ENCODE measurements around the gene HMGA1. TPM values are rescaled to one million over a fixed set of nuclear protein-coding genes. Genes with fewer than 3 reads are reported as not detected.

Gene HMGA1
- total and polyA plus RNA-seq, 2 of the 13 experiments (the other 11 are each of a cell fraction or from before 2014, with no cell fraction given) = 117 to 145 TPM

DNA sequence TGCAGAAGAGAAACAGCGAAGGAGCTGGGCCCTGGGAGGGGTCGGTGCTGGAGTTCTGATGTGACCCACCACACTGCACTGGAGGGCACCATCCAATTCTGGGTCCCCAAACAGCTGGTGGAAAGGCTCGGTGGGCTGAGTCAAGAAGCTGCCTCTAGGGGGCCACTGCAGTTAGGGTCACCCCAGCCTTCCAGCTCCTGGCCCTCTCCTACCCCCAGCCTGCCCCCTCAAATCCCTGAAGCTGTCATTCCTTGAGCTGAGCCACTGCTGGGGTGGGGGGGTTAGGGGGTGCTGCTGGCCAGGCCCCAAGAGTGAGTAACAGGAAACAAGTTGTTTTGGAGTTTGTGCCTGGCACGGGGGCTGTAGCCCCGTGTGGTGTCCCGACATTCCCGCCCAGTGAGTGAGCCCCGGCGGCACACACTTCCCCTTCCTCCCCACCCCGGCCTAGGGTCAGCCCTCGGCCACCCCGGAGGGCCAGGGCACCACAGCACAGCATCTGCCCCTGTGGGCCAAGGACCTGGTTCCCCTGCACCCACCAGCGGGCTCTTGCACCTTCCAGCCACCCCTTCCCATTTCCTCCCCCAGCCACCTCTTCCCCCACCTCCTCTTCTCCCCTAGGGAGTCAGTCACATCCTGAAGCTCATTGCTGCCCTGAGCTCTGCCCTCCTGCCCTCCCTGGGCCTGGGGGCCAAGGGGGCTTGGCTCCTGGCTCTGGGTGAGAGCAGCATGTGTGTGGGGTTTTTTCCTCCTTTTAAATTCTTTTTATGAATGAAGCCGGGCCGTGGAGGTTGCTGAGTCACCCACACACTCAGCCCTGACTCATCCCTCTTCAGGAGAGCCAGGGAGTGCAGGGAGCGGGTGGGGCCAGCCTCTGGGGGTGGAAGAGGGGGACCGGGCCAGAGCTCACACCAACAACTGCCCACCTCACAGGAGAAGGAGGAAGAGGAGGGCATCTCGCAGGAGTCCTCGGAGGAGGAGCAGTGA lies 7.5 kb downstream of the HMGA1 start (continued):
- TF ChIP-seq, protein P1, sequence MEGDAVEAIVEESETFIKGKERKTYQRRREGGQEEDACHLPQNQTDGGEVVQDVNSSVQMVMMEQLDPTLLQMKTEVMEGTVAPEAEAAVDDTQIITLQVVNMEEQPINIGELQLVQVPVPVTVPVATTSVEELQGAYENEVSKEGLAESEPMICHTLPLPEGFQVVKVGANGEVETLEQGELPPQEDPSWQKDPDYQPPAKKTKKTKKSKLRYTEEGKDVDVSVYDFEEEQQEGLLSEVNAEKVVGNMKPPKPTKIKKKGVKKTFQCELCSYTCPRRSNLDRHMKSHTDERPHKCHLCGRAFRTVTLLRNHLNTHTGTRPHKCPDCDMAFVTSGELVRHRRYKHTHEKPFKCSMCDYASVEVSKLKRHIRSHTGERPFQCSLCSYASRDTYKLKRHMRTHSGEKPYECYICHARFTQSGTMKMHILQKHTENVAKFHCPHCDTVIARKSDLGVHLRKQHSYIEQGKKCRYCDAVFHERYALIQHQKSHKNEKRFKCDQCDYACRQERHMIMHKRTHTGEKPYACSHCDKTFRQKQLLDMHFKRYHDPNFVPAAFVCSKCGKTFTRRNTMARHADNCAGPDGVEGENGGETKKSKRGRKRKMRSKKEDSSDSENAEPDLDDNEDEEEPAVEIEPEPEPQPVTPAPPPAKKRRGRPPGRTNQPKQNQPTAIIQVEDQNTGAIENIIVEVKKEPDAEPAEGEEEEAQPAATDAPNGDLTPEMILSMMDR (CRISPR knock-in tag; IDR thresholded peaks at IDR 0.05) = peak; percentile 39
- no peak for TF ChIP-seq CEBPB (IDR thresholded peaks at IDR 0.05; ENCODE audit: borderline replicate concordance, low read depth, low read length)
- peak; percentile 93 for TF ChIP-seq HNRNPK (IDR thresholded peaks at IDR 0.05; ENCODE audit: low read depth, low read length, poor library complexity, severe bottlenecking)
- TF ChIP-seq MAFF (IDR thresholded peaks at IDR 0.05; ENCODE audit: low read depth, low read length) = peak; percentile 44; the same call in 1 of the 2 replicates
- peak; percentile 92 for TF ChIP-seq FOSL2 (CRISPR knock-in tag; IDR thresholded peaks at IDR 0.05)
- no peak for TF ChIP-seq ZNF484 (CRISPR knock-in tag; IDR thresholded peaks at IDR 0.05; ENCODE audit: borderline replicate concordance, low read depth)
- TF ChIP-seq NONO (IDR thresholded peaks at IDR 0.05) = no peak
- no peak for TF ChIP-seq NONO (CRISPR knock-in tag; conservative IDR thresholded peaks at IDR 0.05)
- 0 out of 2 replicates have a peak, but pooled peaks have one; percentile 3 for TF ChIP-seq ZNF7 (CRISPR knock-in tag; IDR thresholded peaks at IDR 0.05)
- no peak for TF ChIP-seq ZNF775 (CRISPR knock-in tag; IDR thresholded peaks at IDR 0.05; ENCODE audit: borderline replicate concordance)
- TF ChIP-seq RXRA (CRISPR knock-in tag; IDR thresholded peaks at IDR 0.05) = peak; percentile 47; the same call in 1 of the 2 replicates
- TF ChIP-seq NFE2L2 (IDR thresholded peaks at IDR 0.05; ENCODE audit: low read length) = peak; percentile 87
- TF ChIP-seq RBFOX2 (IDR thresholded peaks at IDR 0.05; ENCODE audit: low read depth, low read length) = peak; percentile 58; the same call in 1 of the 2 replicates
- TF ChIP-seq SNAPC2 (CRISPR knock-in tag; IDR thresholded peaks at IDR 0.05) = no peak
- TF ChIP-seq POLR2G (IDR thresholded peaks at IDR 0.05; ENCODE audit: low read depth, low read length) = 0 out of 2 replicates have a peak, but pooled peaks have one; percentile 21
- TF ChIP-seq RBM39 (IDR thresholded peaks at IDR 0.05; ENCODE audit: low read depth, low read length, poor library complexity, severe bottlenecking) = peak; percentile 40
- peak; percentile 85 for TF ChIP-seq HNRNPL (IDR thresholded peaks at IDR 0.05; ENCODE audit: low read depth, low read length)
- peak; percentile 73 for TF ChIP-seq AGO2 (optimal IDR thresholded peaks at IDR 0.05; ENCODE audit: low read depth, low read length)
- peak; percentile 10; the same call in 1 of the 2 replicates for TF ChIP-seq KDM2A (CRISPR knock-in tag; IDR thresholded peaks at IDR 0.05; ENCODE audit: borderline replicate concordance, low read depth)
- TF ChIP-seq NFE2 (CRISPR knock-in tag; IDR thresholded peaks at IDR 0.05) = peak; percentile 84; the same call in 1 of the 2 replicates
- TF ChIP-seq HNRNPH1 (optimal IDR thresholded peaks at IDR 0.05; ENCODE audit: low read depth, low read length) = peak; percentile 37
- 0 out of 4 replicates have a peak, but pooled peaks have one; percentile 23 to 55 for TF ChIP-seq MAFK (conservative IDR thresholded peaks at IDR 0.05 in 1 of 2, IDR thresholded peaks at IDR 0.05 in 1 of 2; ENCODE audit: low read length in 2 of 2)
- TF ChIP-seq ZNF432 (CRISPR knock-in tag; IDR thresholded peaks at IDR 0.05; ENCODE audit: borderline replicate concordance) = no peak
- TF ChIP-seq SAP130 (CRISPR knock-in tag; IDR thresholded peaks at IDR 0.05; ENCODE audit: low read depth) = peak; percentile 59
- no peak for TF ChIP-seq ZNF136 (CRISPR knock-in tag; IDR thresholded peaks at IDR 0.05; ENCODE audit: low read depth)
- TF ChIP-seq, protein P2, sequence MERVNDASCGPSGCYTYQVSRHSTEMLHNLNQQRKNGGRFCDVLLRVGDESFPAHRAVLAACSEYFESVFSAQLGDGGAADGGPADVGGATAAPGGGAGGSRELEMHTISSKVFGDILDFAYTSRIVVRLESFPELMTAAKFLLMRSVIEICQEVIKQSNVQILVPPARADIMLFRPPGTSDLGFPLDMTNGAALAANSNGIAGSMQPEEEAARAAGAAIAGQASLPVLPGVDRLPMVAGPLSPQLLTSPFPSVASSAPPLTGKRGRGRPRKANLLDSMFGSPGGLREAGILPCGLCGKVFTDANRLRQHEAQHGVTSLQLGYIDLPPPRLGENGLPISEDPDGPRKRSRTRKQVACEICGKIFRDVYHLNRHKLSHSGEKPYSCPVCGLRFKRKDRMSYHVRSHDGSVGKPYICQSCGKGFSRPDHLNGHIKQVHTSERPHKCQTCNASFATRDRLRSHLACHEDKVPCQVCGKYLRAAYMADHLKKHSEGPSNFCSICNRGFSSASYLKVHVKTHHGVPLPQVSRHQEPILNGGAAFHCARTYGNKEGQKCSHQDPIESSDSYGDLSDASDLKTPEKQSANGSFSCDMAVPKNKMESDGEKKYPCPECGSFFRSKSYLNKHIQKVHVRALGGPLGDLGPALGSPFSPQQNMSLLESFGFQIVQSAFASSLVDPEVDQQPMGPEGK (CRISPR knock-in tag; IDR thresholded peaks at IDR 0.05) = peak; percentile 34; the same call in 1 of the 2 replicates

Data from HepG2 (cell line).